Upper lobe of right lung (tissue), 1 donor: ENCODE results near the gene ZNF547. TPM values are rescaled to one million over a fixed set of nuclear protein-coding genes. Genes with fewer than 3 reads are reported as not detected.
A peak's percentile ranks its signal among the peaks of the same experiment; 100 is the strongest.

ENCODE experiments used
- ATAC-seq: fragments of 200-7000 bp; cut with Tn5 transposase; one replicate; pipeline ENCODE4 v1.9.1; 2020; ENCODE audit warnings: mild to moderate bottlenecking, moderate library complexity
- DNase-seq: peaks from one replicate; pipeline ENCODE4 v3.0.0-alpha.2; 2020
- H3K27ac ChIP-seq: fragments of 200-600 bp; one replicate; pipeline ENCODE4 v1.8.0; 2022
- H3K27me3 ChIP-seq: fragments of 200-600 bp; one replicate; pipeline ENCODE4 v1.8.0; 2022; ENCODE audit warnings: mild to moderate bottlenecking
- H3K36me3 ChIP-seq: fragments of 200-600 bp; one replicate; pipeline ENCODE4 v1.8.0; 2022
- H3K4me1 ChIP-seq: fragments of 200-600 bp; one replicate; pipeline ENCODE4 v1.8.0; 2022
- H3K4me3 ChIP-seq: fragments of 200-600 bp; one replicate; pipeline ENCODE4 v1.8.0; 2022; ENCODE audit warnings: mild to moderate bottlenecking
- H3K9me3 ChIP-seq: fragments of 200-600 bp; one replicate; pipeline ENCODE4 v1.8.0; 2022
- CTCF ChIP-seq: fragments of 200-600 bp; IDR thresholded peaks from one replicate; pipeline ENCODE4 v1.8.0; 2022; ENCODE audit warnings: antibody characterized with exemption
- intact Hi-C: fragments of 100-400 bp; cut with DNase I; formaldehyde crosslinking; loops from one replicate; pipeline ENCODE4 v1.11.0; 2022
- total RNA-seq: library from RNA; stranded (reverse); fragmentation: NEBNext Ultra II Directional; extraction: Animal tissue kit (Norgen Biotek cat#: 25700); gene quantifications from one replicate; pipeline ENCODE4 v1.2.1, GENCODE V29; 2021
- donor health status: DM: no; HTN: yes; CAD: no; lungs with severe emphysema.

The ZNF547 gene
- total RNA-seq, 1 donor from 2014 or later = 3.3 TPM

GRCh38 chr19:57321116-57321515 lies 42.2 kb upstream of the ZNF547 start:
- Histone ChIP-seq H3K27ac (peak overlapping the region; percentile 88), H3K4me3 (peak overlapping the region; percentile 94), H3K4me1 (peaks cover 8% of the 10 kb centered on the region), H3K27me3 (peaks cover 7% of the 10 kb centered on the region), H3K36me3 (peaks cover 26% of the 10 kb centered on the region), H3K9me3 (no peaks in the 10 kb centered on the region)
- intact Hi-C loops = no loop called here
- no peak for TF ChIP-seq CTCF
- DNase-seq = no peak
- ATAC-seq = no peak

- H3K4me1 ChIP-seq = peaks cover 8% of the 10 kb centered on the region
- H3K4me3 ChIP-seq = no peak overlapping the region
- intact Hi-C loops = no loop called here
Observed at GRCh38 chr19:57321751-57322150, 41.6 kb upstream of the ZNF547 start.

GRCh38 chr19:57324992-57325391 lies 38.4 kb upstream of the ZNF547 start:
- ATAC-seq (no peak), DNase-seq (no peak)
- H3K27ac ChIP-seq = no peak overlapping the region
- TF ChIP-seq CTCF = no peak
- H3K36me3 ChIP-seq = peaks cover 57% of the 10 kb centered on the region
- H3K4me1 ChIP-seq = peaks cover 4% of the 10 kb centered on the region
- no peaks in the 10 kb centered on the region for H3K27me3 ChIP-seq
- peaks cover 9% of the 10 kb centered on the region for H3K9me3 ChIP-seq
- H3K4me3 ChIP-seq = no peak overlapping the region
- intact Hi-C loops = no loop called here

More at GRCh38 chr19:57321751-57322150, 41.6 kb upstream of the ZNF547 start:
- peaks cover 7% of the 10 kb centered on the region for H3K27me3 ChIP-seq
- no peak overlapping the region for H3K27ac ChIP-seq
- TF ChIP-seq CTCF = no peak
- DNase-seq (no peak), ATAC-seq (no peak)
- no peaks in the 10 kb centered on the region for H3K9me3 ChIP-seq
- H3K36me3 ChIP-seq = peaks cover 33% of the 10 kb centered on the region

GRCh38 chr19:57327993-57328392 lies 35.4 kb upstream of the ZNF547 start:
- peaks cover 9% of the 10 kb centered on the region for H3K9me3 ChIP-seq
- H3K27ac ChIP-seq = no peak overlapping the region
- intact Hi-C loops = no loop called here
- ATAC-seq (no peak), DNase-seq (no peak)
- H3K4me3 ChIP-seq = no peak overlapping the region
- TF ChIP-seq CTCF = no peak
- peaks cover 57% of the 10 kb centered on the region for H3K36me3 ChIP-seq
- H3K27me3 ChIP-seq = no peaks in the 10 kb centered on the region
- H3K4me1 ChIP-seq = no peaks in the 10 kb centered on the region

- no peak for DNase-seq
- no peak for TF ChIP-seq CTCF
Observed at GRCh38 chr19:57334191-57334590, 29.2 kb upstream of the ZNF547 start.

GRCh38 chr19:57338877-57339276 lies 24.5 kb upstream of the ZNF547 start:
- intact Hi-C loops = no loop called here
- no peak overlapping the region for H3K4me3 ChIP-seq
- TF ChIP-seq CTCF = no peak

More at GRCh38 chr19:57334191-57334590, 29.2 kb upstream of the ZNF547 start:
- Histone ChIP-seq H3K4me1 (no peaks in the 10 kb centered on the region), H3K36me3 (peaks cover under 1% of the 10 kb centered on the region), H3K9me3 (peaks cover 5% of the 10 kb centered on the region), H3K27me3 (no peaks in the 10 kb centered on the region), H3K4me3 (no peak overlapping the region), H3K27ac (no peak overlapping the region)
- no peak for ATAC-seq
- intact Hi-C loops = no loop called here

More at GRCh38 chr19:57338877-57339276, 24.5 kb upstream of the ZNF547 start:
- ATAC-seq (no peak), DNase-seq (no peak)
- H3K27me3 ChIP-seq = no peaks in the 10 kb centered on the region
- H3K27ac ChIP-seq = no peak overlapping the region
- no peaks in the 10 kb centered on the region for H3K4me1 ChIP-seq
- H3K36me3 ChIP-seq = no peaks in the 10 kb centered on the region
- peaks cover 1% of the 10 kb centered on the region for H3K9me3 ChIP-seq
